Chondrocyte (in vitro differentiated cells): ENCODE data around the gene GLDN. TPM values are rescaled to one million over a fixed set of nuclear protein-coding genes. Genes with fewer than 3 reads are reported as not detected.

ENCODE experiments used
- DNase-seq: peaks from one replicate; pipeline ENCODE4 v3.0.0; 2021; ENCODE audit warnings: mixed read lengths, low spot score
- H3K27ac Mint-ChIP-seq: one replicate; pipeline ENCODE4 v1.8.0; 2021; ENCODE audit warnings: mild to moderate bottlenecking, moderate library complexity, mixed read lengths; ENCODE audit not compliant: unreplicated experiment
- H3K27me3 Mint-ChIP-seq: 2 replicates; pipeline ENCODE4 v1.8.0; 2021; ENCODE audit warnings: low read depth, mixed read lengths
- H3K36me3 Mint-ChIP-seq: 2 replicates; pipeline ENCODE4 v1.8.0; 2021; ENCODE audit warnings: low read depth, mixed read lengths
- H3K4me1 Mint-ChIP-seq: 2 replicates; pipeline ENCODE4 v1.8.0; 2021; ENCODE audit warnings: low read depth, mild to moderate bottlenecking, mixed read lengths
- H3K4me3 Mint-ChIP-seq: one replicate; pipeline ENCODE4 v1.8.0; 2021; ENCODE audit warnings: mild to moderate bottlenecking, moderate library complexity, mixed read lengths; ENCODE audit not compliant: unreplicated experiment
- H3K9me3 Mint-ChIP-seq: 2 replicates; pipeline ENCODE4 v1.8.0; 2021; ENCODE audit warnings: low read depth, mixed read lengths
- total RNA-seq: library from RNA; stranded (reverse); gene quantifications from 3 replicates; pipeline ENCODE4 v1.2.1, GENCODE V29; 2021
- TF ChIP-seq, protein P1 (sequence below): fragments of 200-600 bp; sonication (generic); IDR thresholded peaks from 2 replicates; pipeline ENCODE4 v1.5.0; 2021; ENCODE audit warnings: antibody characterized with exemption, mild to moderate bottlenecking, moderate library complexity

Gene GLDN
- total RNA-seq, 1 donor from 2014 or later: 0.35 TPM

GRCh38 chr15:51349156-51349844, 7.8 kb downstream of the GLDN start:
- no peaks in the 10 kb centered on the region for H3K4me1 Mint-ChIP-seq
- no peak overlapping the region for H3K4me3 Mint-ChIP-seq
- no peaks in the 10 kb centered on the region for H3K36me3 Mint-ChIP-seq
- H3K27ac Mint-ChIP-seq: no peak overlapping the region
- DNase-seq: no peak
- no peaks in the 10 kb centered on the region for H3K9me3 Mint-ChIP-seq
- H3K27me3 Mint-ChIP-seq: peaks cover 20% of the 10 kb centered on the region
- TF ChIP-seq, protein P1, sequence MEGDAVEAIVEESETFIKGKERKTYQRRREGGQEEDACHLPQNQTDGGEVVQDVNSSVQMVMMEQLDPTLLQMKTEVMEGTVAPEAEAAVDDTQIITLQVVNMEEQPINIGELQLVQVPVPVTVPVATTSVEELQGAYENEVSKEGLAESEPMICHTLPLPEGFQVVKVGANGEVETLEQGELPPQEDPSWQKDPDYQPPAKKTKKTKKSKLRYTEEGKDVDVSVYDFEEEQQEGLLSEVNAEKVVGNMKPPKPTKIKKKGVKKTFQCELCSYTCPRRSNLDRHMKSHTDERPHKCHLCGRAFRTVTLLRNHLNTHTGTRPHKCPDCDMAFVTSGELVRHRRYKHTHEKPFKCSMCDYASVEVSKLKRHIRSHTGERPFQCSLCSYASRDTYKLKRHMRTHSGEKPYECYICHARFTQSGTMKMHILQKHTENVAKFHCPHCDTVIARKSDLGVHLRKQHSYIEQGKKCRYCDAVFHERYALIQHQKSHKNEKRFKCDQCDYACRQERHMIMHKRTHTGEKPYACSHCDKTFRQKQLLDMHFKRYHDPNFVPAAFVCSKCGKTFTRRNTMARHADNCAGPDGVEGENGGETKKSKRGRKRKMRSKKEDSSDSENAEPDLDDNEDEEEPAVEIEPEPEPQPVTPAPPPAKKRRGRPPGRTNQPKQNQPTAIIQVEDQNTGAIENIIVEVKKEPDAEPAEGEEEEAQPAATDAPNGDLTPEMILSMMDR: no peak

- TF ChIP-seq, protein P1: no peak
These were observed 9.3 kb downstream of the GLDN start for GRCh38 chr15:51350723-51351122.

DNA sequence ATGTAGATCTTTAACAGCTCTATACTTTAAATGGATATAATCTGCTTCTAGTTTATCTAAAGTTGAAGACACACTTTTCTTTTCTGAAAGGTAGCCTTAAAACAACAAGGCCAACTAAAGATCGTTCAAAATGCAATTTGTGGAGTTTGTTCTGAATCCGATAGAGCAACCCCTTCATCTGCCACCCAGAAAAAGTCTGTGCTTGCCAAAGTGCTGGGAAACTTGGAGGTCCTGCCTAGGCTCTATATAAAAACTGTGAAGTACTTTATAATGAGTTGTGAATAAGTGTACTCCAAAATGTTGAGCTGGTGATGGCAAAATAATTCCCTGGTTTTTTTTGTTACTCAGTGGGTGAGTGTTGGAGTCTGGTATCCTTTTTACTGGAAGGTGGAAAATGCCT, 12.5 kb downstream of the GLDN start:
- H3K4me1 Mint-ChIP-seq: no peaks in the 10 kb centered on the region
- H3K4me3 Mint-ChIP-seq: no peak overlapping the region
- H3K27me3 Mint-ChIP-seq: peaks cover 22% of the 10 kb centered on the region
- TF ChIP-seq, protein P1: no peak
- H3K9me3 Mint-ChIP-seq: no peaks in the 10 kb centered on the region
- H3K27ac Mint-ChIP-seq: no peak overlapping the region
- DNase-seq: no peak
- no peaks in the 10 kb centered on the region for H3K36me3 Mint-ChIP-seq

More at GRCh38 chr15:51350723-51351122, 9.3 kb downstream of the GLDN start:
- peaks cover 26% of the 10 kb centered on the region for H3K27me3 Mint-ChIP-seq
- no peaks in the 10 kb centered on the region for H3K4me1 Mint-ChIP-seq
- H3K36me3 Mint-ChIP-seq: no peaks in the 10 kb centered on the region
- no peak overlapping the region for H3K4me3 Mint-ChIP-seq
- no peak for DNase-seq
- no peaks in the 10 kb centered on the region for H3K9me3 Mint-ChIP-seq
- no peak overlapping the region for H3K27ac Mint-ChIP-seq

- Mint-ChIP-seq H3K4me1 (no peaks in the 10 kb centered on the region), H3K27me3 (peaks cover 22% of the 10 kb centered on the region), H3K4me3 (no peak overlapping the region), H3K36me3 (no peaks in the 10 kb centered on the region), H3K27ac (no peak overlapping the region), H3K9me3 (no peaks in the 10 kb centered on the region)
- no peak for DNase-seq
- TF ChIP-seq, protein P1: no peak
These were observed 13.6 kb downstream of the GLDN start for GRCh38 chr15:51355096-51355495.

DNA sequence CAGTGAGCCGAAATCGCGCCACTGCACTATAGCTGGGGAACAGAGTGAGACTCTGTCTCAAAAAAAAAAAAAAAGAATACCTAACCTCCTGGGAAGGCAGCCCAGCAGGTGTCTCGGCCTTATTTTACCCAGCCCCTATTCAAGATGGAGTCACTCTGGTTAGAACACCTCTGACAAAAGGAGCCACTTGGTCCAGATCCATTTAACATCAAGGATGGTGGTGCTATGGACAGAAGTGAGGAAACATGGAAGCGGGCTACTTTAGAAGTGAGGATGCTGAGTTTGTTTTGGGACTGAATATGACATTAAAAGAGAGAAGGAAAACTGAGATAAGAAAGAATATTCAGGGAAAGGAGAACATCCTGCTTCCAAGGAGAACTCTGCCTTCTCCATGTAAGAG, 14.7 kb downstream of the GLDN start:
- no peak overlapping the region for H3K27ac Mint-ChIP-seq
- no peaks in the 10 kb centered on the region for H3K36me3 Mint-ChIP-seq
- H3K4me3 Mint-ChIP-seq: no peak overlapping the region
- peaks cover 19% of the 10 kb centered on the region for H3K27me3 Mint-ChIP-seq
- no peaks in the 10 kb centered on the region for H3K4me1 Mint-ChIP-seq
- TF ChIP-seq, protein P1: no peak
- DNase-seq: no peak
- H3K9me3 Mint-ChIP-seq: no peaks in the 10 kb centered on the region
